Mucosa of gallbladder (tissue), 1 donor: ENCODE data around the gene THRA. TPM values are rescaled to one million over a fixed set of nuclear protein-coding genes. Genes with fewer than 3 reads are reported as not detected.

Source experiments
- total RNA-seq: library from RNA; stranded (reverse); gene quantifications from one replicate; pipeline ENCODE4 v1.2.1, GENCODE V29; 2021
- donor health status: DM: no; HTN: no; CAD: no.

THRA gene
- total RNA-seq, 1 donor from 2014 or later: 78.7 TPM

Other genes with a start within 250 kb of the THRA start
- 5.8 TPM for gene IKZF3, start 198.7 kb upstream of the THRA start, total RNA-seq
- not detected for gene ZPBP2, start 194.8 kb upstream of the THRA start, total RNA-seq
- gene GSDMB, start 144.3 kb upstream of the THRA start, total RNA-seq: 26.9 TPM
- 73.6 TPM for gene ORMDL3, start 135.4 kb upstream of the THRA start, total RNA-seq
- not detected for gene LRRC3C, start 135.2 kb upstream of the THRA start, total RNA-seq
- gene GSDMA, start 100.0 kb upstream of the THRA start, total RNA-seq: not detected
- gene PSMD3, start 82.2 kb upstream of the THRA start, total RNA-seq: 69.5 TPM
- not detected for gene CSF3, start 47.5 kb upstream of the THRA start, total RNA-seq
- gene MED24, start 8.6 kb upstream of the THRA start, total RNA-seq: 74.2 TPM
- 34.7 TPM for gene NR1D1, start 37.6 kb downstream of the THRA start, total RNA-seq
- gene MSL1, start 59.0 kb downstream of the THRA start, total RNA-seq: 90.9 TPM
- 78.5 TPM for gene CASC3, start 77.6 kb downstream of the THRA start, total RNA-seq
- 77.2 TPM for gene RAPGEFL1, start 114.5 kb downstream of the THRA start, total RNA-seq
- gene WIPF2, start 156.3 kb downstream of the THRA start, total RNA-seq: 64.1 TPM
- gene CDC6, start 224.9 kb downstream of the THRA start, total RNA-seq: 6.8 TPM
- gene RARA, start 246.2 kb downstream of the THRA start, total RNA-seq: 39.4 TPM